AG10803 (cell line): ENCODE measurements around the gene ZFAND6.
A peak's percentile ranks its signal among the peaks of the same experiment; 100 is the strongest.

Experiments
- DNase-seq: peaks from one replicate; pipeline ENCODE4 v3.0.0; 2010; ENCODE audit warnings: low read depth
- H3K4me3 ChIP-seq: 2 replicates; pipeline ENCODE4 v1.5.1; 2011; ENCODE audit warnings: mild to moderate bottlenecking, low read length, control low read depth
- CTCF ChIP-seq: conservative IDR thresholded peaks from 2 replicates; pipeline ENCODE4 v1.5.1; 2011; ENCODE audit warnings: mild to moderate bottlenecking, low read length, control low read depth, inconsistent platforms

ZFAND6 gene

GRCh38 chr15:80100247-80100646, 40.8 kb downstream of the ZFAND6 start:
- H3K4me3 ChIP-seq: no peak overlapping the region
- no peak for TF ChIP-seq CTCF
- no peak for DNase-seq

- no peak for DNase-seq
- no peak overlapping the region for H3K4me3 ChIP-seq
- no peak for TF ChIP-seq CTCF
Measured at GRCh38 chr15:80105193-80105592, 45.7 kb downstream of the ZFAND6 start.

- H3K4me3 ChIP-seq: no peak overlapping the region
- peak; percentile 36 for DNase-seq
Measured at GRCh38 chr15:80105595-80105994, 46.1 kb downstream of the ZFAND6 start.

GRCh38 chr15:80106051-80106450, 46.6 kb downstream of the ZFAND6 start:
- DNase-seq: peak; percentile 73
- no peak for TF ChIP-seq CTCF
- no peak overlapping the region for H3K4me3 ChIP-seq

More at GRCh38 chr15:80105595-80105994, 46.1 kb downstream of the ZFAND6 start:
- no peak for TF ChIP-seq CTCF

GRCh38 chr15:80107204-80107603, 47.7 kb downstream of the ZFAND6 start:
- H3K4me3 ChIP-seq: no peak overlapping the region
- no peak for TF ChIP-seq CTCF

GRCh38 chr15:80107774-80108173, 48.3 kb downstream of the ZFAND6 start:
- H3K4me3 ChIP-seq: no peak overlapping the region
- TF ChIP-seq CTCF: no peak
- DNase-seq: no peak

More at GRCh38 chr15:80107204-80107603, 47.7 kb downstream of the ZFAND6 start:
- no peak for DNase-seq

- H3K4me3 ChIP-seq: no peak overlapping the region
- no peak for DNase-seq
- no peak for TF ChIP-seq CTCF
Measured at GRCh38 chr15:80109388-80109787, 49.9 kb downstream of the ZFAND6 start.
